AML-193 (cell line): ENCODE data around the gene CAMSAP3.

Source experiments
- DNase-seq, 2 experiments: peaks; one replicate each; lab custom pipeline; 2025; lab: John Stamatoyannopoulos, UW

CAMSAP3 gene

DNA sequence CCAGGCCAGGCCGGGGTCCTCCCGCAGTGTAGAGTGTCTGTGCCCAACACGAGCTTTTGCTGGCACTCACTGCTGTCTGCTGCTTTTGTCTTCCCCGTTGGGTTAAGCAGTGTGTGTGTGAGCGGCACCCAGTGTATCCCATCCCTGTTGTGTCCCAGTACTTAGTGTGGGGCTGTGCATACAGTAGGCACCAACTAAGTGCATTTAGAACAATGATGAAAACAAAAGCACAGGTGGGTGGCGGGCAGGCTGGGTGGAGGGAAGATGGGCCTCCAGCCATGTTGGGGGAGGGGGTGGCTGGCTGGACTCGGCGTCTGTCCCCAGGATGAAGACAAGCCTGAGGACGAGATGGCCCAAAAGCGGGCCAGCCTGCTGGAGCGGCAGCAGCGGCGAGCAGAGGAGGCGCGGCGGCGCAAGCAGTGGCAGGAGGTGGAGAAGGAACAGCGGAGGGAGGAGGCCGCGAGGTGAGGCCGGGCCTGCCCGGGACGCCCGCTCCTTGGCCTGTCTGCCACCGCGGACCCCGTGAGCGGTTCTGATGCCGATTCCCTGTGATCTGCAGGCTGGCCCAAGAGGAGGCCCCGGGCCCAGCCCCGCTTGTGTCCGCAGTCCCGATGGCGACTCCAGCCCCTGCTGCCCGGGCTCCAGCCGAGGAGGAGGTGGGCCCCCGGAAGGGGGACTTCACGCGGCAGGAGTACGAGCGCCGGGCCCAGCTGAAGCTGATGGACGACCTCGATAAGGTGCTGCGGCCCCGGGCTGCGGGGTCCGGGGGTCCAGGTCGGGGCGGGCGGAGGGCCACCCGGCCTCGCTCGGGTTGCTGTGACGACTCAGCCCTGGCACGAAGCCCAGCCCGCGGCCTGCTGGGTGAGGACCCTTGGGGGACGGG lies 19.4 kb downstream of the CAMSAP3 start:
- no peak for DNase-seq

DNA sequence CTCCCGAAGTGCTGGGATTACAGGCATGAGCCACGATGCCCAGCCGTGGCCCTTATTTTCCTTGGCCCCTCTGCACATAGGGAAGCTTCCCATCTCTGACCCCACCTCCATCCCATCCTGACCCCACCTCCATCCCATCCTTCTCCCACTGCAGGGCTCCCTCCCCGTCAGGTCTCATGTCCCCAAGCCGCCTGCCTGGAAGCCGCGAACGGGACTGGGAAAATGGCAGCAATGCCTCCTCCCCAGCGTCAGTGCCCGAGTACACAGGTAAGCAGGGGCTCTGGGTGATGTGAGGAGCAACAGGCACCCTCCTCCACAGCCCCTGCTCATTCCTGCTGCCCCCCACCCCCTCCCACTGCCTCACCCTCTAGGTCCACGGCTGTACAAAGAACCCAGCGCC lies 21.5 kb downstream of the CAMSAP3 start:
- DNase-seq, result no peak

GRCh38 chr19:7617735-7618134 lies 22.1 kb downstream of the CAMSAP3 start:
- DNase-seq, result no peak

DNA sequence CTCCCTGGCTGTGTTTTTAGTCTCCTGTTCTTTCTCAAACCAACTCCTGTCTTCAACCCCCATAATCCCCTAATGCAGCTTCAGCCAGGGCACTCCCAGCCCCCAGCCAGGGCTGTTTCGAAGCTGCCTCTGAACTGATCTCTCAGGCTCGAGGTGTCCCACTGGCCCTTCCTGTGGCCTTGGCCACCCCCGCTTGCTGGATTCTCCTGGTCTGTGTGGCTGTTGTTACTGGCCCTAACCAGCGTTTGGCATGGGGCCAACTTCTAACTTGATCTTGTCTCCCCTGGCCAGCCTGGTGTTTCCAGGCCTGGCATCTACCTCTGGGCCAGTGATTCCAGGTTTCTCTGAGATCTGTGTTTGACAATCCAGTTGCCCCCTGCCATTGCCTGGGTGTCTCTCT lies 22.7 kb downstream of the CAMSAP3 start:
- no peak for DNase-seq

DNA sequence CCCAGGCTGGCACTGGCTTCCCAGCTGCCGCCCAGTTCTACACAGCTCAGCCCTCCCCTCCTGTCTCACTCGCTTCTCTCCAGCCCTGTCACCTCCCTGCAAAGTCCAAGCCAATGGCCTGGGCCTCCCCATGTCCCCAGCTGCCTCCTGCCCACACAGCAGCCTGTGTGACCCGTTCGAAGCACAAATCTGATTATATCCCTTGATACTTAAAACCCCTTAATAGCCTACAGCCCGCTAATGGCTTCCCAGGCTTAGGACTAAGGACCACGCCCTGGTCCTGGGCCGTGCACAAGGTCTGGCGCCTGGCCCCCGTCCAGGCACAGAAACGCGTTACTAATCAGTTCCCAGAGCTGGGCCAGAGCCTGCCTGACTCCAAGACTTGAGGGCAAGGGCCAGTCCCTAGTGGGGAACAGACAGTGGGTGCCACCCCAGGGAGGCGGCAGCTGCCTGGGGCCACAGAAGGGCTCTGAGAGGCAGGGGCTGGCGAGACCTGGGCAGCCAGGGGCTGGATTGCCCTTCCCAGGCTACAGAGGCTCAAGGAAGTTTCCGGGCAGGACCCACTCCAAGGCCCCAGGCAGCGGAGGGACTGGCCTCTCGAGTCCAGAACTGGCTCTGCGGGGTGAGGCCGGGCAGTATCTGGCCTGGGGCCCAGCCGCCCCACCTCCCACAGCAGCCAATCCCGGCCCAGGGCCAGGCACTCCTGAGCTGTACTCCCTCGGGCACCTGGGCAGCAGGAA lies 23.3 kb downstream of the CAMSAP3 start:
- DNase-seq, result no peak

DNA sequence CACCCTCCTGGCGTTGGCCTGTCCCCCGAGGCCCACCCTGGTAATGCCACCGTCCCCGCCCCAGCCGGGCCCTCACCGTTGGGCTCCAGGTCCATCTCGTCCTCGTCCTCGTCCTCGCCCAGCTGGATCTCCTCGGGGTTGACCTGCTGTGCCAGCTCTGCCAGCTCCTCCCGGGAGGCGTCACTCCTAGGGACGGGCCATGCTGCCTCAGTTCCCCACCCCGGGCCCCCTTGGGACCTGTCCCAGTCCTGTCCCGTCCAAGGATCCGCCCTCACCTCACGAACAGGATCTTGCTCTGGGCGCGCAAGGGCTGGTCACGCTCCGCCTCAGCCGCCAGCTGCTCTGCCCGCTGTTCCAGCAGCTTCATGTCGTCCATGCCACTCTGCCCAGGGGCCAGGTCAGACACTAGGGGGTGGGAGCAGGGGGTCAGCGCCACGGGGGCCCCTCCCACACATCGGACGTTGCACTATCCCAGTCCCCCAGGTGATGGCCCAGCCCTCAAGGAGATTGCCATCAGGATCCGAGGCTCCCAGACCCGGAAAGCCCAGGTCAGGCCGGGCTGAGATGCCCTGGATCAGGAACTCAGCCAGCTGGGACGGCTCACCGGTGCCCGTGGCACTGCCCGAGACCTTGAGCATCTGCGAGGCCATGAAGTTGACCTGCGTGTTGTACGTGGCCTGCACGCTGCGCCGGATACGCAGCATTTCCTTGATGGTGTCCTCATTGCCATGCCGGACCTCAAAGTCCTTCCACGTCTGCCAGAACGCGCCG lies 24.2 kb downstream of the CAMSAP3 start:
- no peak for DNase-seq

- no peak for DNase-seq
These were observed 25.1 kb downstream of the CAMSAP3 start for GRCh38 chr19:7620442-7621412.

- DNase-seq, result no peak
These were observed 27.4 kb downstream of the CAMSAP3 start for GRCh38 chr19:7622933-7623685.

DNA sequence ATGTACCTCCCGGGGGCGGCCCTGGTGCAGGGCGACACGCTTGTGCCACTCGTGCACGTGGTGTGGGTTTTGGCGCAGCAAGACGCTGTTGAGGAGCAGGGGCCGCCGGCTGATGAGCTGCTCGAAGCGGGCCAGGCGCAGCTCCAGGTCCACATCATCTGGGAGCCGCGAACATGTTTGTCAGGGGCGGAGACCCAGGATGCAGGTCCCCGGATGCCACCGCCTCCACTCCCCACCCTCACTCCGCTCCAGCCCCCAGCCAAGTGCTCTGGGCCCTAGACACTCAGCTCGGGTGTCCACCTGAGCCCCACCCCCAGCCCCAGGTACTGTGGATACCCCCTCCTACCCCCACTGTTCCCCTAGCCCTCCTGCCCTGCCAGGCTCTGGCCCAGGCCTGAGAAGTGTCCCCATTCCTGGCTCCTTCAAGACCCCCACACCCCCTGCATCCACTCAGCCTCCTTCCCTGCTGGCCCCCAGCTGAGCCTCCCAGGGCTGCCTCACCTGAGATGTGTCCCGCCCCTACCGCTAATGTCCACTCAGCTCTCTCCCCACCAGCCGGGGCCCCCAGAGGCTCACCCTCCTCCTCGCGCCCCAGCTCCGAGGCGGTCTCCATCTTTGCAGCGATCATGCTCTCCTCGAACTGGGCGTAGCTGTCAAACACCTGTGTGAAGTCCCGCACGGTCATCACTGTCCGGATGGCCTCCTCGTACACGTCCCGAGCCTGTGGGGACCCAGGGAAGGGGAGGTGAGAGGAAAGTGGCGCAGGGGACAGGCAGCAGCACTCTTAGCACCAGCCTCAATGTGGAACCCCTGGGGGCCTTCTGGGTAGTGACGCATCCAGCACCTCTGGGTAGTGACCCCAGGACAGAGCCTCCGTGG lies 28.3 kb downstream of the CAMSAP3 start:
- DNase-seq, result no peak

DNA sequence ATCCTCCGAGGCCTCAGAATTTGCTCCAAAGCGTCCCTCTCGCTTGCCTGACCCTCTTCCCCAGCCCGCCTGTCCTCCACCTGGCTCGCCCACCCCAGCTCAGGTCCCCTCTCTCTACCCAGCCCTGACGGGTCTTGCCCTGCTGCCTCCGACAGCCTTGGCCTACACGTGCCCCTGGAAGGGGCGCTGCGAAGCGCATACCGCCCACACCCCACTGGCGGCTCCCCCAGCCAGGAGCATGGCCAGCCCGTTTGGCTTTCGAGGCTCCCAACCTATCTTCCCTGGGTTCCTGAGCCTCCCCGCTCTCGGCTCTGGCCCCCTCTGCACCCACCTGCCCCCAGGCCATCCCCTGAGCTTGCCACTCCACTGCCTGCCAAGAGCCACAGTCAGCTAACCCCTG lies 29.1 kb downstream of the CAMSAP3 start:
- DNase-seq, result no peak

- DNase-seq, result no peak
These were observed 30.2 kb downstream of the CAMSAP3 start for GRCh38 chr19:7625763-7626372.

DNA sequence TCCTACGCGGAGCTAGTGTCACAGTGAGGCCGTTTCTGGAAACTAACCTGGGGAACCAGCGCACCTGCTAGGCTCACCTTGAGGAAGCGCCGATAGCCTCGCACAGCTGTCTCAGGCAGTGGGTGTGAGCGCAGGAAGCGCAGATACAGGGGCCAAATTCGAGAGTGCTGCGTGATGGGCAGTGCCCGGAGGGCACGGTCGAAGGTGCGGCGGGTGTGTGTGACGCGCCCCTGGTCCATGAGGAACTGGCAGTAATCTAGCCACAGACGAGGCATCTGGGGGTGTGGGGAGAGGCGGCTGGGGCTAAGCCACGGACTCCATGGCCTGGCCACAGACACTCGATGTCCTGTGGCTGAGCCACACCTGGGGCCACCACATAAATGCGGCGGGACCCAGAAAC lies 31.5 kb downstream of the CAMSAP3 start:
- DNase-seq, result no peak

DNA sequence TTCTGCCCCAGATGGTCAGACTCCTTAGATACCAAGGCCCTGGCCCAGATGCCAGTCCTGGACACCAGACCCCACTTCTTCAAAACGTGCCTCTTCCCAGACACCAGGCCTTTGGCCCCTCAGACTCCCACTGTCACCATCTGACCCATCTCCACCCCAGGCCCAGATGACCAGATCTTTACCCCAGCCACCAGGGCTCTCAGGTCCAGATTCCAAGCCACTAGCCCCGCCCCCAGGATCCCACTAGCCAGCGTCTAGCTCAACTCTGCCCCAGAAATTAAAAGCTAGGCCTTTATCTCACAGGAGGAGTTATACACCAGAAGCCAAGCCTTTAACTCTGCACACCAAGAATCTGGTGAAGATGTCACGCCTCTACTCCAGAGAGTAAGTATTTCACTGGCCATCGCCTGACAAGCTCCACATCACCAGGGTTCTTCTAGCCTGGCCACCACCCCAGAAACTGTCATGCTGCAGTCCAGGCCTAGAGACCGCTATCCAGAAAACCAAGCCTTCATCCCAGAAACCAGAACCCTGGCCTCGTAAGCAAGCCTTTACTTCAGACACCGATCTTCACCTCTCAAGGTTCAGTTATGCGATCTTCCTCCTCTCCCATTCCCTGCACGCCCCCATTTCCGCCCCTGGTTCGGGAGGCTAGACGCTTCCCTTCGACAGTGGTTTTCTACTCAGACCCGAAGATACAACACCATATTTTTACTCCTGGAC lies 33.1 kb downstream of the CAMSAP3 start:
- DNase-seq, result no peak

DNA sequence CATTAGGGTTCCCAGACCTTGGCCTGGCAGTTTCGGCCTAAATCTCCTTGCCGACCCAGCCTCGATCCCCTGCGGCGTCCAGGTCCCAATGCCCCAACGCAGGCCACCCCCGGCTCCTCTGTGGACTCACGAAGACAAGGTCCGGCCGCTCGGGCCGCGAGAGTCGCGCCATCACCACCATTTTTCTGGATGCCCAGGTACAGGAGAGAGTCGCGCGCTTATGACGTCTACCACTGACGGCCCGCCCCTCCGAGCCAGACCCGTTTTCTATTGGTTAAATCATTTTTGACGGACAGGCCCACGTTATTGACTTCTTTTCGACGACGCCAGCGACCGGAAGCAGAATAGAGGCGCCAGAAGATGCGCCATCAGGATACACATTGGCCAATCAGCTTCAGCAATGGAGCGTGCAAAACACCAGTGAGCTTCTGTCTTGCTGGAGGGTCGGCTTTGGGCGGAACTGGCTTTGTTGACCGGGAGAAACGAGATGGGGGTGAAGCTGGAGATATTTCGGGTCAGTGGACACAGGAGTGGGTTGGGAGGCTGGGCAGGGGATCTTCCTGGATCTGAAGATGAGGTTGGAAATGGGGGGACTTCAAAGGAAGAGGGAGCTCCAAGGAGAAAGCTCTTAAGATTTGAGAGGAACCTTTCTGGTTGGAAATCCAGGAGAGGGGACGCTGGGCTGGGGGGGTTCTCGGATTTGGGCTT lies 33.8 kb downstream of the CAMSAP3 start, which contains the start of the genes PET100 and XAB2:
TSS of gene PET100 (plus strand) at position 447 of the 708 bp plus-strand sequence. CDS start at position 488, 41 bp downstream.
TSS of gene XAB2 (minus strand) at position 199 of the 708 bp plus-strand sequence. CDS start at position 181, 18 bp downstream.
- peak; percentile 98 to 99 for DNase-seq

- DNase-seq, result no peak
These were observed 35.9 kb downstream of the CAMSAP3 start for GRCh38 chr19:7631577-7631976.

DNA sequence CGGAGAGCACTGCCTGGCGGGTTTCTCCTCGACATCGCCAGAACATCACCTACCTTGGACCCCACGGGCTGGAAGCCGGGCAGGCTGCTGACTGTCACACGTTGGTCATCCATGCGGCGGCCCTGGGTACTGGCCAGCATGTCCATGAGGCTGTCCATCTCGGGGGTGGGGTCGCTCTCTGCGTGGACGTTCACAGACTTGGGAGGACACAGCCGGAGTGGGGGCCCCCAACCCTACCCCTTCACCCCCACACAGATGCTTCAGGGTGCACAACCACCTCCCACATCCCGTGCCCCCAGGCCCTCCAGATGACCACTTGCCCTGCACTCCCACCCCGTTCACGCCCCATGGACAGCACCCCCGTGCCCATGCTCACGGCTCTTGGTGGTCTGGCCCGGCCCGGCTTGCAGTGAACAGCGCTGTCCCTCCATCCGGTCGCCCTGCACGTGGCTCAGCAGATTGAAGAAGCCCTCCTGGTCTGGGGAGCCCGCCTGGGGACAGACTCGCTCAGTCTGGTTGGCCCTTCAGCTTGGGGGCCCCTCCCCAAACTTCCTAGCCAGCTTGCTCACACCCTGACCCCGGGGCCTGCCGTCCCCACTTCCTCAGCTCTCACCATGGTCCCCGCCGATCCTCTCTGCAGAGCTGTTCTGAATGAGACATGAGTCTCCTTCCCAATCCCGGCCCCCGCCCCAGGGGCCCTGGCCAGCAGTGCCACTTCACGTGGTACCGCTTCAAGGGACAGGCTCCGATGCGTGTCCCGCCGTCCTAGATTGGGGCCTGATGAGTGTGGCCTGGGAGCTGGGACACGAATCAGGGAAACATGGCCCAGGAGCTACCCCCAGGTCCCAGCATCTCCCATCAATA lies 36.9 kb downstream of the CAMSAP3 start:
- DNase-seq, result no peak

- no peak for DNase-seq
These were observed 38.0 kb downstream of the CAMSAP3 start, which contains the start of gene PCP2 for GRCh38 chr19:7633698-7634097. PCP2 (minus strand) TSS chr19:7633719; CDS start chr19:7633457, 262 bp downstream.
